GM21786 (cell line): ENCODE data around the gene CCDC57.

Experiments used
- ATAC-seq: cut with Tn5 transposase; IDR thresholded peaks from one replicate; pipeline ENCODE4 v1.9.1; 2021; ENCODE audit not compliant: unreplicated experiment

The CCDC57 gene

GRCh38 chr17:82096709-82097183 lies 115.9 kb downstream of the CCDC57 start:
- no peak for ATAC-seq

DNA sequence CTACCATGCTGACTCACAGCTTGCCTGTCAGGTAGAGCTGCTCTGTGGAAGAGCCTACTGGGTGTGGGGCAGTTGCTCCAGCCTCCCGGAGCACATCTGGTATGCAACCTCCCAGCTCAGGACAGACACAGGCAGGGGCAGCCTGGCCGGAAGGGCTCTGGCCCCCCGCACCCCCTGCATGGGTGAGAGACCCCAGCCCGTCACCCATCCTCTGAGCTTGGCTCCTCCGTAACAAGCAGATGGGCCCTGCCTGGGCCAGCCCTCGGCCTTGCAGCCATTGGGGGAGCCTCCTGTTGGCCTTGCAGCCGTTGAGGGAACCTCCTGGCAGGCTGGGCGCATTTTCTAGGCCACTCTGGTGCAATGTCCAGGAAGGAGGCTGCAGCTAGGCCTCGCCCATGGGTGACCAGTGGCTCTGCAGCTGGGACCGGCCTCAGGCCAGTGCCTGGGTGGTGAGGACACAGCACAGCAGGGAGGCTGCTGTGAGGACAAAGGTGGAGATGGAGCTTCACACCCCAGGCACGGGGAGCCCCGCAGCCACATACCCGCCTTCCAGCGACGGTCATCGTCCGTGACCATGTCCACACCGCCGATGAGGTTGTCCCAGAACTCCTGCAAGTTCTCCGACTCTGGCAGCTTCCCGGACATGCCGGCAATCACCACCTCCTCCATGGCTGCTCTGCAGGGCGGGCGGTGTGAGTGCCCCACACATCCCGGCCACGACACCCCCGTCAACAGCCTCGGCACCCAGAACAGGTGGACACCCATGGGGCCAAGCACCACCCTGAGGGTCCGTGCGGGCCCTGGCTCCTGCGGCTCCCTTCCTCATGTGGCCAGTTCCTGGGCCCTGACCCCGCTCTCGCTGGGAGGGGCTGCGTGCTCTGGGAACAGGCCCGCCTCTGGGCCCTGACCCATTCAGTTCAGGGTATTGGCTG lies 116.6 kb downstream of the CCDC57 start:
- ATAC-seq: no peak

GRCh38 chr17:82094931-82095776 lies 117.5 kb downstream of the CCDC57 start:
- ATAC-seq: no peak

DNA sequence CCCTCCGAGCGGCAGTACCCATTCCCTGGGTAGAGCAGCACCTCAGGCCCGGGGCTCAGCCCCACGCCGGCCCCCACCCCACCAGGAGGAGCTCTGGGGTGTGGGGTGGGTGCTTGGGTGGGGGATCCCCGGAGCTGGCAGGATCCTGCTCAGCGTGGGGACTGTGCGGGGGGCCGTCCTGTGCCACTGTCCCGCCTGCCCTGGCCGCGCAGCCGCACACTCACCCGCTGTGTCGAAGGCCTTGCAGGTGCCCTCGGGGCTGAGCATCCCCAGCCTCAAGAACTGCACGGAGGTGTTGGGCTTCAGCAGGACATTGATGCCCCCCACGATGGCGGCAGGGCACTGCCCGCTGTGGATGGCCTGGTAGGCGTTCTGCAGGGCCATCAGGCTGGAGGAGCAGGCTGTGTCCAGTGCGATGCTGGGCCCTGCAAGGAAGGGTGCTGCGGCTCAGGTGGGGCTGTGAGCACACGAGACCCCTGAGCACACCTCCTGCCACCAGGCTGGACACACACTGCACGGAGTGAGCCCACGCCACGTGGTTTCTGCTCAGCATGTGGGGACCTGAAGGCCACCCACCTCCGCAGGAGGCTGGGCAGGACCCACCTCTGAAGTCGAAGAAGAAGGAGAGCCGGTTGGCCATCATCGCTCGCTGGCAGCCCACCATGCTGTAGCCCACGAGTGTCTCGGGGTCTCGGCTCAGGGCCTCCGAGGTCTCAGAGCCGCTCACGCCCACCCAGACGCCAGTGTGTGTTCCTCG lies 119.5 kb downstream of the CCDC57 start:
- no peak for ATAC-seq

GRCh38 chr17:82092628-82092994 lies 120.0 kb downstream of the CCDC57 start:
- ATAC-seq: no peak

DNA sequence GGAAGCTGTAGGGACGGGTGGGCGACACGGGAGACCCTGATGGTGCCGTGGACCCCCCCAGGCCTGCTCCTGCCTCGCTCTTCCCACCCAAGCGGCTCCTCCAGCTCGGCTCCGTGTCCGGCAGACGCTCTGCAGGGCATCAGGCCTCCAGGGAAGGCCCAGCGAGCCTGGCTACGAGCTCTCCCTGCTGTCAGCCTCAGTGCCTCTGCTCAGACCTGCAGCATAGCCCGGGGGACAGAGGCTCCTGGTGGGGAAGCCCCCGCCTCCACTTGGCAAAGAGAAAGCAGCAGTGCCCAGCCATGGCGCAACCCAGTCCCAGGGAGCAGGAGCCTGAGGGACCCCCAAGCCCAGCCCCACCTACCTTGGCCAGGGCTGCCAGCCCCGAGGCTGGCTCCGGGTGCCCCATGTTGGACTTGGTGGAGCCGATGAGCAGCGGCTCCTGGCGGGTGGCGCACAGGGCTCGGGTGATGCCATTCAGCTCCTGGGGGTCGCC lies 120.5 kb downstream of the CCDC57 start:
- ATAC-seq: no peak

GRCh38 chr17:82091264-82092066 lies 121.2 kb downstream of the CCDC57 start:
- ATAC-seq: no peak

GRCh38 chr17:82090549-82091263 lies 121.9 kb downstream of the CCDC57 start:
- ATAC-seq: no peak

GRCh38 chr17:82089723-82090548 lies 122.7 kb downstream of the CCDC57 start:
- no peak for ATAC-seq

GRCh38 chr17:82088838-82089722 lies 123.6 kb downstream of the CCDC57 start:
- ATAC-seq: no peak

- ATAC-seq: no peak
Measured at GRCh38 chr17:82087961-82088837, 124.4 kb downstream of the CCDC57 start.

DNA sequence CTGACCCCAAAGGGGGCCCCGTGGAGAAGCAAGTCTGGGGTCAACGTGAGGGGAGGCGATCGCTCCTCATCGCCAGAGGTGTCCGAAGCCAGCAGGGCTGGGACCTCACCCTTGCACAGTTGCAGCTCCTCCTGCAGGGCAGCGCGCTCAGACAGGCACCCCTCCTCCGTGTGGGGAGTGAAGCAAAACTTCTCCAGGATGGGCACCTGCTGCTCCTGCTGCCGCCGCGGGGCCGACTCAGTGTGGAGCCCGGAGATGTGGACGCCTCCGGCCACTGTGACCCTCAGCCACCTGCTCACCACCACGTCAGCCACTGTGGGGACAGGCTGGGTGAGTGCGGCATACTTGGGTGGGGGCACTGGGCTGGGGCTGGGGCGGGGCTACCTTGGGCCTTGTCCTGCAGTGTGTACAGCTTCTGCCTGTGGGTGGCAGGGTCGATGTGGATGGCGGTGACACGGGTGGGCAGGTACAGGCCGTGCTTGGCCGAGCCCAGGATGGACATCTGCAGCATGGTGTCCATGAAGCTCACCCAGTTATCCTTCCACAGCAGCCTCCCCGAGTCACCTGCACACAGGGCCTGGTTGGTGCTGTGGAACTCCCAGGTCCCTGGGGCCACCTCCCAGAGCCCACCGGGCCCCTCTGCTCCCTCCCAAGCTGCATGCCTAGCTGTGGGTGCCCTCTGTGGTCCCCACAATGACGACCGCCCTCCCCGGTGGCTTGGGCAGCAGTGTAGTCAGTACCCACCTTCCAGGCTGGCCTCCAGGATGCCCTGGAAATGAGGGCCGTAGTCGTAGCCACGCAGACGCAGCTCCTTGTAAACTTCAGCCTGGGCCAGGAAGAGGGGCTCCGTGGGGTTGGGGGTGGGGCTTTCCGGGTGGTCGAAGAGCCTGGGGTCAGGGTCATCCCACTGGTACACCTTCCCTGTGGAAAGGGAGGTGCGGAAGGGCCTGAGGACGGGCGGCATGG lies 125.4 kb downstream of the CCDC57 start:
- no peak for ATAC-seq

DNA sequence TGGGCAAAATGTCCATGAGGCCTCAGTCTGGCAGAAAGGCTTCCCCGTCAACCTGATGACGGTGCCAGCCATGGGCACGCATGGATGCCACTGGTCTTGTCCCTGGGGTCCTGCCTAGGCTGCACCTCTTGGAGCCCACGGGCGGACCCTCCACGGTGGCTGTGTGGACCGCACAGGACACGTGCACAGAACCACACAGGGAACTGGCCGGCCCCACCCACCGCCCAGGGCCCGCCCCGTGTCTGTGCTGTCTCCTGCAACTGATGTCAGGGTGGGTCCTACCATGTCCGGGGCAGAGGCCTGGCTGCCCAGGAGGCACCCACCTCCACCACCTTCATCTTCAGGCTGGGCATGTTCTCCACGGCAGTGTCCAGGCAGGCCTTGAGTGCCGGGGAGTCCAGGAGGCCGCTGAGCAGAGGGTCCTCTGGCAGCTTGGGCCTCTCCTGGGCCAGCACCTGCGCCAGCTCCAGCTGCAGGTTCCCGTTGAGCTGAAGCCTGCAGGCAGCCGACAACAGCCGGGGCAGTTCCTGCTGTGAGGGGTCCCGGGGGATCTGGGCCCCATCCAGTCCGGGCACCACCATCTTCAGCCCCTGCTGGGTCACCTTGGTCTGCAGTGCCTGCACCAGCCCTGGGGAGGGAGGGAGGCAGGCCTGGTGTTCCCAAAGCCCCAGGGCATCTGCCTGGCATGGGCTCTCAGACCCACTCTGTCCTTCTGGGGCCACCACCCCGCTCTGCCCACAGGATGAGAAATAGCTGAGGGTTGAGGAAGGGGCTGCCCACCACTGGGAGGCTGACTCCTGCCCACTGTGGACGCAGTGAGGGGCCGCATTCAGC lies 126.5 kb downstream of the CCDC57 start:
- ATAC-seq: no peak

DNA sequence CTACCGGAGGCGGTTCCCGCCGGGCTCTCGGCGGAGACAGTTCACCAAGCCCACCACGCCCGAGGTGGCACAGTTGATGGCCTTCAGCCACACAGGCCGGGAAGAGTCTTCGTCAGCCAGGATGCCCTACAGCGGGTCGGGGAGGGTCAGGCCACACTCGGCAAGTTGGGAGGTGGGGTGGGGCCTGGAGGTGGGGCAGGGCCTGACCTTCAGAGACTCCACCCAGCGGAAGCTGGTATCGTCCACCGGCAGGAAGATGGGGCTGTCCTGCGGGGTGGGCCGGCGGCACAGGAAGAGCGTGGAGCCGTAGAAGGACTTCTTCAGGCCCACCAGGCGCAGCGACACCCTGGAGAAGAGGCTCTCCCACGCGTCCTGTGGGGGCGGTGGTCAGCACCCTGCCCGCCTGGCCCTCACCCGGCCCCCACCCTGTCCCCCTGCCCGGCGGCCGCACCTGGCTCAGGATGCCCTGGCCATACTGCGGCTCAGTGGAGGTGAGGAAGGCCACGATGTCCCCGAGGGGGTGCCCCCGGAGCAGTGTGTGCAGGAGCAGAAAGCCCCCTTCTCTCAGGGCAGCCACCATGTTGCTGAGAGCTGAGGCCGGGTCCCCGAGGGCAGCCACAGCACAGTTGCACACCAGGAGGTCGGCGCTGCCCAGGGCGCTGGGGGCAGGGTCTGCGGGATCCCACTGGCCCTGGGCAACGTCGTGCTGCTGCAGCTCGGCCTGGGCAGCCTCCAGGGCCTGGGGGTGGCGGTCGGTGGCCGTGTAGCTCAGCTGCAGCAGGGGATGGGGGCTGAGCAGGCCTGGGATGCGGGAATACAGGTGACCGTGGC lies 127.4 kb downstream of the CCDC57 start:
- ATAC-seq: no peak
